ENCODE measurements around the gene TMEM127. TPM values are rescaled to one million over a fixed set of nuclear protein-coding genes. Genes with fewer than 3 reads are reported as not detected.
A peak's percentile ranks its signal among the peaks of the same experiment; 100 is the strongest.

TMEM127 gene
- total RNA-seq, 2 donors from 2014 or later, result 27.0 to 28.3 TPM

DNA sequence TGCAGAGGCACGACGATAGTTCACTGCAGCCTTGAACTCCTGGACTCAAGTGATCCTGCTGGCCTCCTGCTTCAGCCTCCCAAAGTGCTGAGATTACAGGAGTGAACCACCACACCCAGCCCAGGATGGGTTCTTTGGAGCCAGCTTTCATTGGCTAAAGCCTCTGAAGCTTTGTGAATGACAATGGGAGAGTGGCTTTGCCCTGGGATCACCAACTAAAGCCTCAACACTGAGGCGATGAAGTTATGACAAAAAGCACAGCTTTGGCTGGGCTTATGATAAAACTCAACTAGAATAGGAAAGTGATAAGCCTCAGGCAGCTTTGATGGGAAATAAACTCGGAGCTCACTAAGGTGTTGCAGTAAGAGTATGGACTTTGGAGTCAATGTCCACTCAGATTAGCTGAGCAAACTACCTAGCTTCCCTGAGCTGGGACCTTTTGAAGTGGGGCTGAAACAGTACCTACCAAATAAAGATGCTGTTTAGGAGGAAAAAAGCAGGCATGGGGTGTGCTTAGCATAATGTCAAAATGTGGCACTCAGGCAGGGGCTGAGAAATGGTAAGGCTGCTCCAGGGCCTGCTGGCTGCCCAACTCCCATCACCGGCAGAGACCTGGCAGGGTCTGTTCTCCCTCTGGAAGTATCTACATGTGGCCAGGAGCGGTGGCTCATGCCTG, 4.3 kb downstream of the TMEM127 start:
- H3K4me1 ChIP-seq (ENCODE audit: control insufficient read depth, insufficient read depth, low read length), result peaks cover 5% of the 10 kb centered on the region
- H3K27ac ChIP-seq (ENCODE audit: low read depth, low read length), result no peak overlapping the region
- H3K9me3 ChIP-seq (ENCODE audit: control insufficient read depth, low read length), result no peaks in the 10 kb centered on the region
- Mint-ChIP-seq H3K4me1 (peaks cover 14% of the 10 kb centered on the region), H3K27ac (no peak overlapping the region), H3K4me3 (no peak overlapping the region), H3K9me3 (no peaks in the 10 kb centered on the region), H3K27me3 (ENCODE audit: insufficient read depth) (no peaks in the 10 kb centered on the region), H3K36me3 (ENCODE audit: low read depth) (peaks cover 14% of the 10 kb centered on the region)
- peaks cover 28% of the 10 kb centered on the region for H3K36me3 ChIP-seq (ENCODE audit: control insufficient read depth, insufficient read depth, low read length)
- no peak overlapping the region for H3K9ac ChIP-seq (ENCODE audit: extremely low read depth, low read length, poor library complexity, severe bottlenecking)
- TF ChIP-seq, protein P1, sequence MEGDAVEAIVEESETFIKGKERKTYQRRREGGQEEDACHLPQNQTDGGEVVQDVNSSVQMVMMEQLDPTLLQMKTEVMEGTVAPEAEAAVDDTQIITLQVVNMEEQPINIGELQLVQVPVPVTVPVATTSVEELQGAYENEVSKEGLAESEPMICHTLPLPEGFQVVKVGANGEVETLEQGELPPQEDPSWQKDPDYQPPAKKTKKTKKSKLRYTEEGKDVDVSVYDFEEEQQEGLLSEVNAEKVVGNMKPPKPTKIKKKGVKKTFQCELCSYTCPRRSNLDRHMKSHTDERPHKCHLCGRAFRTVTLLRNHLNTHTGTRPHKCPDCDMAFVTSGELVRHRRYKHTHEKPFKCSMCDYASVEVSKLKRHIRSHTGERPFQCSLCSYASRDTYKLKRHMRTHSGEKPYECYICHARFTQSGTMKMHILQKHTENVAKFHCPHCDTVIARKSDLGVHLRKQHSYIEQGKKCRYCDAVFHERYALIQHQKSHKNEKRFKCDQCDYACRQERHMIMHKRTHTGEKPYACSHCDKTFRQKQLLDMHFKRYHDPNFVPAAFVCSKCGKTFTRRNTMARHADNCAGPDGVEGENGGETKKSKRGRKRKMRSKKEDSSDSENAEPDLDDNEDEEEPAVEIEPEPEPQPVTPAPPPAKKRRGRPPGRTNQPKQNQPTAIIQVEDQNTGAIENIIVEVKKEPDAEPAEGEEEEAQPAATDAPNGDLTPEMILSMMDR (conservative IDR thresholded peaks at IDR 0.05), result no peak
- WGBS, 2 experiments (ENCODE audit: insufficient coverage in 1 of 2, insufficient read length in 1 of 2), result 90% methylated on average over 6 of the region's 6 CpGs
- no peak for DNase-seq
- H3K27me3 ChIP-seq (ENCODE audit: control insufficient read depth, insufficient read depth, low read length, poor library complexity, severe bottlenecking), result no peaks in the 10 kb centered on the region
- no peak overlapping the region for H3K4me3 ChIP-seq (ENCODE audit: low read length)

DNA sequence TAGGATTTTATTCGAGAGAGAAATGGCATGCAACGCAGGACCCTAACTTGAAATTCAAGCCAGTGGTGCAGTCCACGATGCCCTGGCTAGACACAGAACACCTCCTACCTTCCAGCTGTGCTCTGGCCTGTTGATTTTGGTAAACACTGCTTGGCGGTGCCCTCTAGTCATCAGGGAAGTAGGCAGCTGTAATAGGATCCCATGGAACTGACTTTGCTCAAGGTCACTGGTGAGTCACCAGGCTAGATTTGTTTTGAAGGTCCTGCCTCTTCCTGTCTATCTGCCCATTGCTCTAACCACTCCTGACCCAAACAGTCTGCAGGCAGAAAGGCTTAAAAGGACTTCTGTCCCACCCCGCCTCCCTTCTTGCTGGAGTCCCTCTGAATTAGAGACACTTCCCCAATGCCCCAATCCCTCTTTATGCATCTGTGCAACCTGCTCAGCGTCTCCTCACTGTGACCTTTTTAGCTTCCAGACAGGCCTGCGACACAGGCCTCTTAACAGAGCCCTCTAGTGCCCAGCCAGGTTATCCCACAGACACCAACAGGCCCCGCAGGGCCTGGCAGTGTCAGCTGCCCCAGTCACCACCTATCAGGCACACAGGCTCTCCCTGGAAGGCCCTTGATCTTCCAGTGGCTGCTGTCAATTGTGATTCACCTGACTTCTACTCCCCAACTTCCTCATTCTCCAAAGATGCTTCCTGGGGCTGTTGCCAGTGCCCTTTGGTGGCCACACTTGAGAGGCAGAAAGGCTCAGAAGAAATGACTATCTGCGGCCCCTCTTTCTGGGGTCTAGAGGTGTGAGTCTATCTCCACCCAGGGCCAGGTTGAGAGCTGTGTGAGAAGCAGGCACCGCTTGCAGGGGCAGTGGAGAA, 5.2 kb downstream of the TMEM127 start:
- Histone ChIP-seq H3K36me3 (ENCODE audit: control insufficient read depth, insufficient read depth, low read length) (peaks cover 30% of the 10 kb centered on the region), H3K4me1 (ENCODE audit: control insufficient read depth, insufficient read depth, low read length) (peaks cover 5% of the 10 kb centered on the region), H3K27ac (ENCODE audit: low read depth, low read length) (no peak overlapping the region), H3K27me3 (ENCODE audit: control insufficient read depth, insufficient read depth, low read length, poor library complexity, severe bottlenecking) (no peaks in the 10 kb centered on the region), H3K9me3 (ENCODE audit: control insufficient read depth, low read length) (no peaks in the 10 kb centered on the region), H3K9ac (ENCODE audit: extremely low read depth, low read length, poor library complexity, severe bottlenecking) (no peak overlapping the region), H3K4me3 (ENCODE audit: low read length) (no peak overlapping the region)
- Mint-ChIP-seq H3K36me3 (ENCODE audit: low read depth) (peaks cover 17% of the 10 kb centered on the region), H3K4me3 (no peak overlapping the region), H3K27me3 (ENCODE audit: insufficient read depth) (no peaks in the 10 kb centered on the region), H3K9me3 (no peaks in the 10 kb centered on the region), H3K4me1 (peaks cover 13% of the 10 kb centered on the region), H3K27ac (peak overlapping the region; percentile 78)
- WGBS, 2 experiments (ENCODE audit: insufficient coverage in 1 of 2, insufficient read length in 1 of 2), result 71 to 78% methylated on average over 6 to 10 of the region's 10 CpGs
- peak; percentile 91 for DNase-seq
- TF ChIP-seq, protein P1 (conservative IDR thresholded peaks at IDR 0.05), result peak; percentile 73

DNA sequence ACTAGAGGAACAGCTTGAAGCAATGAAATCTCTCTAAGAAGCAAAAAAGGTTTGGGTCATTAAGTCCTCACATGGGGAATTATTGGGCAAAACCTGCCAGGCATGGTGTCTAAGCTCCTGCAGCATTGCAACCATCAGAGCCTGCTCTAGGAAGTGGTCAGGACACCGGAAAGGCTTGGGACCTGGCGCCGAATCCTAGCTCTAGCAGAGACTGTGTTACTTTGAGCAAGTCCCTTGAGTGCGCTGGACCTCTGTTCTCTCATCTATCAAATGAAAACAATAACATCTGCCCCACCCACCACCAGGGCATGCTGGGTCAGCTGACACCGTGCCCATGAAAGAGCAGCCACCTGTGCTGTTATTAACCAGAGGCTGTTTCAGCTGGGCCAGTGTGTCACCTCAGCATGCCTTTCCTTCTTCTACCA, 6.3 kb downstream of the TMEM127 start:
- Histone ChIP-seq H3K36me3 (ENCODE audit: control insufficient read depth, insufficient read depth, low read length) (peaks cover 41% of the 10 kb centered on the region), H3K4me1 (ENCODE audit: control insufficient read depth, insufficient read depth, low read length) (peaks cover 5% of the 10 kb centered on the region), H3K9me3 (ENCODE audit: control insufficient read depth, low read length) (no peaks in the 10 kb centered on the region), H3K27ac (ENCODE audit: low read depth, low read length) (no peak overlapping the region), H3K4me3 (ENCODE audit: low read length) (no peak overlapping the region), H3K9ac (ENCODE audit: extremely low read depth, low read length, poor library complexity, severe bottlenecking) (no peak overlapping the region), H3K27me3 (ENCODE audit: control insufficient read depth, insufficient read depth, low read length, poor library complexity, severe bottlenecking) (no peaks in the 10 kb centered on the region)
- no peak for DNase-seq
- Mint-ChIP-seq H3K27me3 (ENCODE audit: insufficient read depth) (no peaks in the 10 kb centered on the region), H3K4me3 (no peak overlapping the region), H3K36me3 (ENCODE audit: low read depth) (peaks cover 22% of the 10 kb centered on the region), H3K27ac (no peak overlapping the region), H3K4me1 (peaks cover 10% of the 10 kb centered on the region), H3K9me3 (no peaks in the 10 kb centered on the region)
- WGBS, 2 experiments (ENCODE audit: insufficient coverage in 1 of 2, insufficient read length in 1 of 2), result 95 to 96% methylated on average over 5 of the region's 5 CpGs
- TF ChIP-seq, protein P1 (conservative IDR thresholded peaks at IDR 0.05), result no peak

All from endodermal cell (in vitro differentiated cells).